ENCODE measurements around the gene NDUFAF4.

Gene NDUFAF4

DNA sequence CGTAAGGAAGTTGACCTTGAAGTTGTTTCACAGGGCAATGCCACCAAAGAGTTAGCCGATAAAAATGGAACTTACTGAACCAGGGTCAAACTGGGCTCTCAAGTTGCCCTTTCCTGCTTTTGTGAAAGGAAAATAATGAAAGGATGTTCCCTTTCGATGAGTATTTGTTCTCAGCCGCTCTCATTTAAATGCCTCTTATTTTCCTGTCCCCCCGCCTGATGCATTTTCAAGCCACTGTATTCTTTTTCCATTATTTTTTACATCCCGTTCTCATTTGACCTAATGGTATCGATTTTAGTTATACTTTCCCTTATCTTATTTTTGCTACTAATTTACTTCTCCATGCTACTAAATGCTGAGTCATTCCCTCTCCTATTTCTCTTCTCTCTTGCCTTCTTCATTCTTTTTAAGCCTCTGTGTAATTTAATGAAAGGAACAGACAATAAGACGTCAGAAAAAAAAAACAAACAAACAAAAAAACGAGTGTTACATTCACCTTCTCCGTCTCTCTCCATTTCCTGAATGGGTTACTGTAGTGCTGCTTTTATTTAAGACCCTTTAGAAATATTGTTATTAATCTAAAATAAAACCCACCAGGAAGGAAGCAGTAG is 655 bp upstream of the NDUFAF4 start:
- peak; percentile 76 for DNase-seq

DNA sequence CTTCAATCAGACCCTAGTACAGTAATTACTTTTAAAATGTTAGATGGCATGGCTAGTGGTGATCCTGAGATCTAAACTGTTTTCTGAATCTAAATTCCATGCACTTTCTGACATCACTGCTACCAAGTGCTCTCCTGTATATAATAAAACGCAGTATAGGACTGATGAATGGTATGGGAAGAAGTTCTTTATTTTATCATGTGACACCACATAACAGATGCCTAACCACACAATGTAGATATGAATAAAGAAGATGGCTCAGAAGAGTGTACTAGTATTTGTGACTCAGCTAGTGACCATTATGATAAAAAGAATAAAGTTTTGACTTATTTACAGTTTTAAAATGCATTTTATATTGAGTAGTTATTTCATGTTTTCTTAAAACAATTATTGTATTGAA is 8.5 kb downstream of the NDUFAF4 start:
- DNase-seq, result peak; percentile 72

DNA sequence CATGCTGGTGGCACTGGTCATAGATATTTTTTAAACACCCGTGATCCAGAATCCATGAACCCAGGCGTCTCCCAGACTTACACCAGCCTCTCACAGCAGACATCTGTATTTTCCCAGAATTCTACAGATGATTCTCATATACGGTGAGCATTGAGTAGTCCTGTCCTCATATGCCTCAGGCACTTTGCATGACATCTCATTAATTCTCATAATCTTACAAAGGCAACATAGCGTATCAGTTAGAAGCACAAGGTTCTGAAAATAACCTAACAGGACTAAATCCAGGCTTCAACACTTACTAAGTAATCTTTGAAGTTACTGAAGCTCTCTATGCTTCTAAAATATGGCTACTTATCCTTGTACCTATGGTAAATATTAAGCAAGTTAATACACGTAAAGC is 8.9 kb downstream of the NDUFAF4 start:
- DNase-seq, result no peak

DNA sequence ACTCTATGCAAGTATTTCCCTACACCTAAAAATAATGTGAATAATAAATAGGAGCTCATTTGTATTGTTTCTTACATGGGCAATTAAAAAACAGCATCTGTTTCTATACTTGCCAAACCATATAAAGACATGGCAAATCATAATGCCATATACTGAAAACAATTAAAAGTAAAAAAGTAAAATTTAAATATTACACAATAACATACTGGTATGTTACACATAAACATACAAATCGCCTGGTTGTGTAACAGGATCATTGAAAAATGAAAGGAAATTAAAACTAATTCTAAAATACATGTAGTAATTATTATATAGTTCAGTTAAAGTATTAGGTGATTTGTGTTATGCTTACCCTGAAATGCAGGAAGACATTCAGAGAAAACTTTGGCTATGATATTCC is 11.2 kb downstream of the NDUFAF4 start:
- DNase-seq, result no peak

DNA sequence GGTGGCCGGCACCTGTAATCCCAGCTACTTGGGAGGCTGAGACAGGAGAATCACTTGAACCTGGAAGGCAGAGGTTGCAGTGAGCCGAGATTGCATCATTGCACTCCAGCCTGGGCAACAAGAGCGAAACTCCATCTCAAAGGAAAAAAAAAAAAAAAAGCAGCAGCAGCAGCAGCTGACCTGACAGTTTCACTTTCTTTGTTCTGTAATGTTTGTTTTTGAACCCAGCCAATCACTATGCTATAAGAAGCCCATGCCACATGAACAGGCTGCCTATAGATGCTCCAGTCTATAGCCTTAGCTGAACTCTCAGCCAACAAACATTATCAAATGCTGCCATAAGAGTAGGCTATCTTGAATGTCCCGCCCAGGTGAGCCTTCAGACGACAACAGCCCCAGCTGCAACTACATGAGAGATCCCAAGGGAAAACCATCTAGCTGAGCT is 12.5 kb downstream of the NDUFAF4 start:
- peak; percentile 78 for DNase-seq

DNA sequence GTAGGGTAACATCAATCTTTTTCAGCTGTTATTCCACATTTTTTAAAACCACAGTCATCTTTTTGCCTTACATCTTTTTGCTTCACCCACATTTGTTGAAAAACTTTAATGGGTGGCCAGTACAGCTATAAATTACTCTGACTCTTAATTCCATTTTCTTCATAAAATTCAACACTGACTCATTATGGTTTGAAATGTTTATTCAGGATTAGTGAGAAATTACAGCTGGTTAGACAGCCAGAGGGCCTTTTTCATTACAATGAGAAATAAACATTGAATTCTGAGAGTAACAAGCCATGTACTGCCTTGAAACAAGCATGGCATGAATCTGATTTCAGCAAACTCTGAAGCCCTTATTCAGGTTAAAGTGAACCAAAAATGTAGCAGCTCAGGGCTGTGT is 19.5 kb downstream of the NDUFAF4 start:
- DNase-seq, result no peak

DNA sequence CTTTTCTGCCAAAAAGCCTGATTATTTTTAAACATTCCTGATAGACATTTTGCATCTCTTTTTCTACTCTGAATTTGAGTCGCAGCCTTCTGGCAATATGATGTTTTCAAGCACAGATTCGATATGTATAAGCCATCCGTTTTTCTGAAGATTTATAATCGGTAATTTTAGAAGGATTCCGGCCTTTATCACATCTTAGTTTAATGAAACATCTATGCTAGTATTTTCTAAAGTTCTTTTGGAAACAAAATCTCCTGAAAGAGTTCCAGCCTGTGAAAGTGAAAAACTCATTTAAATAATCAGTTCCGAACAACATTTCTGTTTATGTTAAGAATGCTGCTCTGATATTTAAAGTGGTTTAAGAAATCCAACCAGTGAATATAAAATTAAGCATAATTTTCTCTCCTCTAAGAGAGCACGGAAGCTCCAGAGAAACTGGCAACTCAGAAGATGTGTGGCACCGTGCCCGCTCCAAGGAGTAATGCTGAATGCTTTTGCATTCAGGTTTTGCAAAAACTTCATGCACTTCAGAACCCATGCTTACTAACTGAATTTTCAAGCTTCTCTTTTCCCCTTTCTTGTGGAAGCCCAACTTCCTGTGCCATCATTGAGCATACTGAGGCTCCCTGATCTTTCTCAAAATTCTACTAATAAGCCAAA is 20.7 kb downstream of the NDUFAF4 start:
- no peak for DNase-seq

DNA sequence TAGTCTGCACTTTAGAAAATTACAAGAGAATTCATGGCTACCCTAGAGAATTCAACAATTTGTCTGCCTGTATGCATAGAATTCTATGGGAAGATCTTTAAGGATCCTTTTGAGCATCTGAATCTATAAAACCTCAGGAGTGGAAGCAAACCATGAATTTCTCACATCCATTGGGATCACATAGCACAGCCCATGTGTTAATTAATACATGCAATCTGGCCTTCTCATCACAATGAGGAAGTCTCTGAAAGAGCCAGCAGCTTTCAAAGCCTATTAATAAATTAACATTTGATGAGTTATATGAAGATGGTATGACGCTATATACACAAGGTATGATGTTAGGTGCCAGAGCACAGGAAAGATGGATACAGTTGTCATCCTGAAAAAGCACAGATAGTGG is 24.7 kb downstream of the NDUFAF4 start:
- no peak for DNase-seq

DNA sequence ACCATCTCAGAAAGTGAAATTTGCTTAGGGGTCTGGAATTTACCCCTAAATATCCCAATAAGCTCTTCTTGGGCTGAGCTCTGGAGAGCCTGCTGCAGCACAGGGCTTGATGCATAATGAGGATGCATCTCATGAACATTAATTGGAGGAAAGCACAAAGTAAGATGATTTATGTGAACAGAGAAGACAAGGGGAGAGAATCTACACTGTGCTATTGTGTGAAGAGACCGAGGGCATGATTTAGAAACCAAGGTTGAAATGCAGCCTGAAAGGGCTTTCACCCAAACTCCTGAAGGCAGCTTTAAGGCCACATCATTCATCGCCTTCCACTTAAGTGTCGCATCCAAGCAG is 32.7 kb downstream of the NDUFAF4 start:
- DNase-seq, result no peak

DNA sequence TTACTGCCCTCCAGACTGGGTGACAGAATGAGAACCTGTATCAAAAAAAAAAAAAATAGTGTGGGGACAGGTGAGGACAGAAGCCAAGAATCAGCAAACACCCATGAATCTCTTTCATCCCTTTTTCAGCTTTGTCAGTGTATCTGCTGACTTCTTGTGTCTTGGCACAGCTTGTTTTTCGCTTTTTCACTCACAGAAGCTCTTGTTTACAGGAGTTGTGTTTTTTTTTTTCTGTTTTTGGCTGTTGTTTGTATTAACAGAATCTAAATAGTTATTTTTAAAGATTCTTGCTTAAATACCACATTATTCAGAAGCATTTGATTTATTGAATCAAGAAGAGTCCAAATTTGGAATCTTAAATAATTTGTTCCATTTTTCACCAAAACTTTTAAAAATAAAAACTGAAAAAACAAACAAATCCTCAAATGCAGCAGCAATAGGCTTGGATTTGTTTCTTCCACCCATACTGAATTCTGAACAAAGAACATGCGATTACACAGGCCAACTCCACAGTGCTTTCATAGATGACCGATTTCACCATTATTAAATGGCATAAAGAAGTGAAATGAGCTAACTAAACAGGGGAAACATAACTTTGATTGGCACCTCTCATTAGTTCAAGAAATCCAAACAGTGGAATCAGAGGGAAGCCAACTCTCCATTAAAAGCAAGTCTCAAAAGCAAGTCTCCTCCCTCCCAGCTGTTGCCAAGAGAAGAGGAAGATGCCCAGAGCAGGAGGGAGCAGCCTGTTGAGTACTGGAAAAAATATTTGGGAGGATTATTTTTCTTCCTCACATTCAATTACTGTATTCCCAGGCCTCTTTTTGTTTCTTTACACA is 33.3 kb downstream of the NDUFAF4 start:
- DNase-seq, result no peak

DNA sequence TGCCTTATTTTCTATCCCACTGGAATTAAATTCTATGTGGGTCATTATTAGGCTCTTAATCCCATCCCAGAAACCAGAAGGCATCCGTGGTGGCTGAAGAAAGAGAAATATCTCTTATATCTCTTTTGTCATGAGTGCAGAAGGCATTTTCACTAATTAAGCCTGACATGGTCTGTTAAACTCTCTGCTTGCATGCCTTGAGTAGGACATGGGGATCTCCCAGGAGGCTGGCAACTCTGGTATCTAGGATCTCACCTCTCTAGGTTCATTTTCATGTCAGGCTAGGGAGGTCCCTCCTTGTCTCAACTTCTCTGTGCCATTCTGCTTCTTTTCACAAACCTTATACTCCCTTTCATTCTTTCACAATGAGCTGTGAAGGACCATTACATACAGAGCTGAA is 35.1 kb downstream of the NDUFAF4 start:
- DNase-seq, result no peak

DNA sequence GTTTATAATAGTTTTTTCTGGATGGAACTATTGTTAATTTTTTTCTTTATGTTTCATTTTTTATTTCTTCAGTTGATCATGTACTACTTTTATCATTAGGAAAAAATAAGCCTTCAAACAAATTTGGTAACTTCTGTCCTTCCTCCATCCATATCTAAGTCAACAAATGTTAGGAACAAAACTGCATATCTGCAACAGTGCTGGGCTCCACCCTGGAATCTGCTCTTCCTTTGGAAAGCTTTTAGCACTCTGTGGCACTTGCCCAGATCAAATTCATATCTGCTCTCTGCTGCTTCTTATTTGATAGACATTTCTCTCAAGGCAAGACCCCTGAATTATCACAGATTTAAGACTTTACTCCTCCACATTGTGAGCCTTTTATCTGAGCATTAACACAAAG is 36.1 kb downstream of the NDUFAF4 start:
- no peak for DNase-seq

DNA sequence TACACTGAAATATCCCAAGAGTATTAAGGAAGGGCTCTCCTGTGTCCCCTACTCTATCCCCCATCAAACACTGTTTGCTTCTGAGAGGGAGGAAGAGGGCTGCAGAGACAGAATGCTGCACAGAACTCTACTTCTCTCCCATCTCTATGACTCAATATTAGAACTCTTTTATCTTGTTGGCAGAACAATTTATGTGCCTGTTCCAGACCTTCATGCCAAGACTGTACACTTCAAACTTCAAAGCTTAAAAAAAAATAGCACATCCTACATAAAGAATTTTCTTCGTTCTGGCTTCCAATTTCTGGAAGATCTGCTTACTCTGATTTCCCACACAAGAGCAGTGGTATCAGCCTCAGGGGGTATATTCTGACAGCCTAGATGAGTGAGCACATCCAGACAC is 40.8 kb downstream of the NDUFAF4 start:
- no peak for DNase-seq

DNA sequence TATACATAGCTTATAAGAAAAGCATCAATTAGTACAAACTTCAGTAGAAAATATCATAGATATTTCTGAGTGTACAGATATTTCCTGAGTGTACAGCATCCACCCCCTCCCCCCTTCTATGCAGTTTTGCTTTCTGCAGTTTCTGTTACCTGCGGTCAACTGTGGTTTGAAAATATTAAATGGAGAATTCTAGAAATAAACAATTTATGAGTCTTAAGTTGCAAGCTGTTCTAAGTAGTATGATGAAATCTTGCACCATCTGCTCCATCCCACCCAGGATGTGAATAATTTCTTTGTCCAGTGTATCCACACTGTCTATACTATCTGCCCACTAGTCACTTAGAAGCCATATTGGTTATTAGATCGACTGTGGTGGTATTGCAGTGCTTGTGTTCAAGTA is 44.6 kb downstream of the NDUFAF4 start:
- DNase-seq, result no peak

DNA sequence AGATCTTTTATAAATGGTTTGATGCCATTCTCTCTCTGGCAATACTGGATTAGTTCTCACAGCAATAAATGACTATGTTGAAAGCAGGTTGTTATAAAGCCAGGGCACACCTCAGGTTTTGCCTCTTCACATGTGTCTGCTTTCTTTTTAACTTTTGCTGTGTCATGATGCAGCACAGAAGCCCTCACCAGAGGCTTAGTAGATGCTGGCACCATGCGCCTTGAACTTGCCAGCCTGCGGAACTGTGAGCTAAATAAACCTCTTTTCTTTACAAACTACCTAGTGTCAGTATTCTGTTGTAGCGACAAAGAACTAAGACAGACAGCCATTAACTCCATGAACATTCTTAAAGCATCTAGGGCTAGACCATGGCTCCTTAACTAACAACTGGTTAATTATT is 45.1 kb downstream of the NDUFAF4 start:
- no peak for DNase-seq

DNA sequence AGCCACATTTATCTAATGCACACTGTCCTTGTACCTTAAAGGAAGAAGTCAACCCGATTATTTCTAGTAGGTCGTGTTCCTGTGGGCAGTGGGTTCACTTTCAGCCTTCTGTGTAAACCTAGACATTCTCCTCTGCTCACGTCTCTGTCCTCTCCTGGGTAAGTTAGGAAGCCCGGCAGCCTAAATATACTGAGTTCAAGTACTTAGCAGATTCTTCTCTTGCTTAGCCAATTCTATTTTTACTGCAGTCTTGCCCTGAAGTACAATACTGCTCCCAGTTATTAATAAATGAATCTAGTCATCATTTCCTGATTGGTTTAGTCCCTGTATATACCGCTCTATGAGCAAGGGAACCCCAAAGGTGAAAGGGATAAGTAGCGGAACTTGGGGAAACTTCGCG is 45.8 kb downstream of the NDUFAF4 start:
- DNase-seq, result no peak

DNA sequence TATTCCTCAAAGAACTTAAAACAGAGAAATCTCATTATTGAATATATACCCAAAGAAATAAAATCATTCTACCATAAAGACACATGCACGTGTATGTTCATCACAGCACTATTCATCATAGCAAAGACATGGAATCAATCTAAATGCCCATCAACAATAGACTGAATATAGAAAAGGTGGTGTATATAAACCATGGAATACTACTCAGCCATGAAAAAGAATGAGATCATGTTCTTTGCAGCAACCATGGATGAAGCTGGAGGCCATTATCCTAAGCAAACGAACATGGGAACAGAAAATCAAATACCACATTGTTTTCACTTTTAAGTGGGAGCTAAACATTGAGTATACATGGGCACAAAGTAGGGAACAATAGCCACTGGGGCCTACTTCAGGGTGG is 48.1 kb downstream of the NDUFAF4 start:
- DNase-seq, result no peak

DNA sequence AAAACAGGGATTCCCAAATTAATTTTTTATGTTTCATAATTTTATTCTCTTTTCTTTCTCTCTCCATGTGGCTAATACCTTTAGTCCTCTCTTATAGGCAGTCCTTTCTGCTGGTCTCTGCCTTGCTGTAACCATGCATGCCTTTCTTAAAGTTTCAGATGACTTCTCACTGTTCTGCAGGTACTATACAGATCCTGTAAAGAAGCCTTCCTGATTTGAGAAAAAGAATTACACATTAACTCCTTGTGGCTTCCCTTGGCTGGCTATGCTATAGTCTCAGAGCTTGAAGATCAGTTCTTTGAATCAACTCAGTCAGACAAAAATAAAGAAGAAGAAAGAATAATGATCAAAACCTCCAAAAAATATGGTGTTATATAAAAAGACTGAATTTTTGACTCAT is 53.2 kb downstream of the NDUFAF4 start:
- DNase-seq, result no peak

DNA sequence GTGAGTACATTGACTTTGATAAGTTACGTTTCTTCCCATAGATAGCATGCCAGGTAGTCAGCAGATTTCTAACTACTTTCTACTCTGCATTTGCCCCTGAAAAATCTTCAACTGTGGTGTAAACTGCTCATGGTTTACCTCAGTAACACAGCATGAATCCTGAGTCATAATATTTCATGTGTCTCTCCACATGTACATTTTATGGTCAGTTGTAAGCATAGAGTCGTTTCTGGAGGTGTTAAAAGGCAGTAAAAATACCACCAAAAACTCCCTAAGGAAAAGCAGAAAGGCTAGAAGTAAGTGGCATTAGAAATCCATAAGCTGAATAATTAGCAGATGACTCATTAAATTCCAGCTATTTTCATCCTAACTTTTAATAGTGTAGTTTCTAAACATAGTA is 56.3 kb downstream of the NDUFAF4 start:
- DNase-seq, result peak; percentile 36
